EH (cell line): ENCODE results near the gene BRI3.

Experiments
- DNase-seq: peaks from one replicate; pipeline ENCODE4 v3.0.0-alpha.2; 2015; ENCODE audit warnings: low read depth

The BRI3 gene

GRCh38 chr7:98280791-98281756 lies at the start of gene BRI3:
Gene BRI3, plus strand, starts transcription at chr7:98281686. Its CDS starts 110 bp downstream, at chr7:98281796.
- DNase-seq, result peak; percentile 91

GRCh38 chr7:98232263-98232585 lies 49.3 kb upstream of the BRI3 start:
- no peak for DNase-seq

- DNase-seq, result no peak
Measured at GRCh38 chr7:98232799-98233198, 48.7 kb upstream of the BRI3 start.

- no peak for DNase-seq
Measured at GRCh38 chr7:98233219-98234070, 48.0 kb upstream of the BRI3 start.

- DNase-seq, result peak; percentile 32
Measured at GRCh38 chr7:98234429-98235147, 46.9 kb upstream of the BRI3 start.

GRCh38 chr7:98235901-98236300 lies 45.6 kb upstream of the BRI3 start:
- DNase-seq, result no peak

- DNase-seq, result no peak
Measured at GRCh38 chr7:98236355-98237185, 44.9 kb upstream of the BRI3 start.

GRCh38 chr7:98238076-98238475 lies 43.4 kb upstream of the BRI3 start:
- no peak for DNase-seq

- DNase-seq, result peak; percentile 42
Measured at GRCh38 chr7:98238976-98239375, 42.5 kb upstream of the BRI3 start.

GRCh38 chr7:98240961-98241673 lies 40.4 kb upstream of the BRI3 start:
- peak; percentile 47 for DNase-seq

GRCh38 chr7:98241674-98242241 lies 39.7 kb upstream of the BRI3 start:
- no peak for DNase-seq

GRCh38 chr7:98242342-98242741 lies 39.1 kb upstream of the BRI3 start:
- DNase-seq, result no peak

- no peak for DNase-seq
Measured at GRCh38 chr7:98242934-98243333, 38.6 kb upstream of the BRI3 start.

- DNase-seq, result no peak
Measured at GRCh38 chr7:98244871-98245270, 36.6 kb upstream of the BRI3 start.

GRCh38 chr7:98248156-98248555 lies 33.3 kb upstream of the BRI3 start:
- DNase-seq, result no peak

GRCh38 chr7:98249106-98249505 lies 32.4 kb upstream of the BRI3 start:
- no peak for DNase-seq

GRCh38 chr7:98250789-98251188 lies 30.7 kb upstream of the BRI3 start:
- no peak for DNase-seq

GRCh38 chr7:98251231-98251600 lies 30.3 kb upstream of the BRI3 start:
- no peak for DNase-seq

GRCh38 chr7:98251601-98252424 lies 29.7 kb upstream of the BRI3 start, which contains the start of gene TECPR1:
Gene TECPR1, minus strand, starts transcription at chr7:98252232. Its CDS starts 6,086 bp downstream, at chr7:98246146.
- peak; percentile 91 for DNase-seq
